Trophoblast cell (in vitro differentiated cells and primary cell): ENCODE results near the gene KCNJ5.

Source experiments
- DNase-seq, 2 donors: peaks; one replicate each; pipeline ENCODE4 v3.0.0-alpha.2; 2016
- H2AFZ ChIP-seq: 2 replicates; pipeline ENCODE4 v1.6.1; 2013; ENCODE audit warnings: low read length, moderate library complexity, mild to moderate bottlenecking; ENCODE audit not compliant: insufficient read depth, poor library complexity
- H2AK5ac ChIP-seq: 2 replicates; pipeline ENCODE4 v1.6.1; 2013; ENCODE audit warnings: mild to moderate bottlenecking, low read length
- H2BK120ac ChIP-seq: 2 replicates; pipeline ENCODE4 v1.6.1; 2013; ENCODE audit warnings: low read length, mild to moderate bottlenecking, moderate library complexity; ENCODE audit not compliant: insufficient read depth, poor library complexity
- H2BK12ac ChIP-seq: 2 replicates; pipeline ENCODE4 v1.6.1; 2013; ENCODE audit warnings: mild to moderate bottlenecking, low read length, moderate library complexity
- H2BK5ac ChIP-seq: 2 replicates; pipeline ENCODE4 v1.6.1; 2013; ENCODE audit warnings: low read length, low read depth, moderate library complexity, mild to moderate bottlenecking; ENCODE audit not compliant: poor library complexity
- H3K14ac ChIP-seq: 2 replicates; pipeline ENCODE4 v1.6.1; 2013; ENCODE audit warnings: mild to moderate bottlenecking, low read length
- H3K18ac ChIP-seq: 2 replicates; pipeline ENCODE4 v1.6.1; 2013; ENCODE audit warnings: mild to moderate bottlenecking, low read length
- H3K23ac ChIP-seq: 2 replicates; pipeline ENCODE4 v1.6.1; 2013; ENCODE audit warnings: low read length
- H3K27ac ChIP-seq: 2 replicates; pipeline ENCODE4 v1.5.1; 2013; ENCODE audit warnings: low read depth, mild to moderate bottlenecking, inconsistent platforms, low read length, moderate library complexity
- H3K27me3 ChIP-seq: 2 replicates; pipeline ENCODE4 v1.6.1; 2013; ENCODE audit warnings: inconsistent platforms, mild to moderate bottlenecking, low read length, moderate library complexity; ENCODE audit not compliant: insufficient read depth
- H3K36me3 ChIP-seq, 2 experiments: 1 replicate in 1 of 2; 2 replicates in 1 of 2; pipeline ENCODE4 v1.6.1; 2013; ENCODE audit warnings: low read length in 2 of 2, mild to moderate bottlenecking in 2 of 2, moderate library complexity in 1 of 2; ENCODE audit not compliant: insufficient read depth in 2 of 2, control insufficient read depth in 1 of 2
- H3K4ac ChIP-seq: 2 replicates; pipeline ENCODE4 v1.6.1; 2013; ENCODE audit warnings: low read depth, mild to moderate bottlenecking, low read length, moderate library complexity
- H3K4me1 ChIP-seq, 2 experiments: 1 replicate in 1 of 2; 2 replicates in 1 of 2; pipeline ENCODE4 v1.6.1; 2013; ENCODE audit warnings: low read length in 2 of 2, mild to moderate bottlenecking in 2 of 2, moderate library complexity in 1 of 2; ENCODE audit not compliant: insufficient read depth in 2 of 2, control insufficient read depth in 1 of 2
- H3K4me2 ChIP-seq: 2 replicates; pipeline ENCODE4 v1.6.1; 2013; ENCODE audit warnings: inconsistent platforms, mild to moderate bottlenecking, low read length, moderate library complexity
- H3K4me3 ChIP-seq: 2 replicates; pipeline ENCODE4 v1.5.1; 2013; ENCODE audit warnings: mild to moderate bottlenecking, low read depth, low read length, inconsistent platforms
- H3K79me1 ChIP-seq: one replicate; pipeline ENCODE4 v1.6.1; 2013; ENCODE audit warnings: low read length
- H3K79me2 ChIP-seq: 2 replicates; pipeline ENCODE4 v1.6.1; 2013; ENCODE audit warnings: low read length, mild to moderate bottlenecking; ENCODE audit not compliant: control insufficient read depth, insufficient read depth, poor library complexity
- H3K9ac ChIP-seq: 2 replicates; pipeline ENCODE4 v1.6.1; 2013; ENCODE audit warnings: mild to moderate bottlenecking, low read length
- H3K9me3 ChIP-seq: 2 replicates; pipeline ENCODE4 v1.6.1; 2013; ENCODE audit warnings: low read depth, mild to moderate bottlenecking, control low read depth, inconsistent platforms, low read length; ENCODE audit not compliant: insufficient read depth
- H4K12ac ChIP-seq: 2 replicates; pipeline ENCODE4 v1.6.1; 2013; ENCODE audit warnings: low read depth, mild to moderate bottlenecking, low read length, moderate library complexity
- H4K8ac ChIP-seq: 2 replicates; pipeline ENCODE4 v1.6.1; 2013; ENCODE audit warnings: low read depth, mild to moderate bottlenecking, low read length, moderate library complexity
- H4K91ac ChIP-seq: one replicate; pipeline ENCODE4 v1.6.1; 2013; ENCODE audit warnings: low read depth, mild to moderate bottlenecking, low read length, moderate library complexity
- WGBS: extraction: QIAGEN DNeasy Blood & Tissue Kit; methylation state at CpG from one replicate; pipeline ENCODE4 v1.1.7; 2013; ENCODE audit warnings: missing lambda C conversion rate; ENCODE audit not compliant: insufficient read length, insufficient coverage; ENCODE audit errors: extremely low coverage; 5-methylcytosine and 5-hydroxymethylcytosine counted together

KCNJ5 gene

DNA sequence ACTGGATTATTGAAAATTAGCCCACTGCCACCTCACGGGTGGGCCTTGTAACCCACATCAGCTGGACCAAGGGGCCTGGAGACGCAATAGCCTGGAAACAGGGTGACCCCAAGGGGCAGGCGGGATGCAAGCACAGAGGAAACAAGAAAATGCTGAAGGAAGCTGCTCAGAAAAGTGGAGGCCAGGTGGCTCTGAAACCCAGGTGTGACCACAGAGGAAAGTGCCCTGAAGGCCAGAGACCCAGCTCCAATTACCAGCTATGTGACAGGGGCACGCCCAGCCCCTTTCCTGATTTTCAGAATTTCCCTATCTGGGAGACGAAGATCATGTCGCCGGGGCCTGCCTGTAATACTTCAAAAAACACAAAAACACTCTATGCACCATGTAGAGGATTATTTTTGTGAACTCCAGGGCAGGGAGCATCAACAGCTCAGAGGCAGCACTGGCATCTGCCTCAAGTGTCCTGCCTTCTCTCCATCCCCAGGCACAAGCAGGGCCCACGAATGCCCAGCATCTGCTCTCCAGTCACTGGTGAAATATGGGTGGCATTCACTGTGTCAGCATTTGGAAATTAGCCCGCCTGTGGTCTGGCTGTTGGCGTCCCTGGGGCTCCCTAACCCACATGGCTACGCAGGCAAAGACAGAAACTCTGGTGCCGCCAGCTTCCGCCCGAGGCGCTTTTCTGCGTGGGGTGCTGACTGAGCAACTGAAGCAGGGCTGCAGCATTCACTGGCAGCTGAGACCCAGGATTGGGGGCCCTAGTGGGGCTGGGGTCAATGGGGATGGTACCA, 30.4 kb upstream of the KCNJ5 start:
- Histone ChIP-seq H3K36me3 (no peaks in the 10 kb centered on the region), H2AFZ (no peak overlapping the region), H2BK120ac (no peak overlapping the region), H2BK12ac (no peak overlapping the region), H3K23ac (no peak overlapping the region), H2AK5ac (no peak overlapping the region), H3K4me2 (no peak overlapping the region), H4K91ac (no peak overlapping the region), H3K4me3 (no peak overlapping the region), H3K79me1 (no peaks in the 10 kb centered on the region), H3K9ac (no peak overlapping the region), H2BK5ac (no peak overlapping the region), H4K12ac (no peak overlapping the region), H3K79me2 (no peaks in the 10 kb centered on the region), H4K8ac (no peak overlapping the region), H3K4me1 (no peaks in the 10 kb centered on the region), H3K14ac (no peak overlapping the region), H3K4ac (no peak overlapping the region), H3K27ac (no peak overlapping the region), H3K18ac (no peak overlapping the region), H3K27me3 (no peaks in the 10 kb centered on the region), H3K9me3 (peaks cover 3% of the 10 kb centered on the region)
- no CpG with 5 or more reads among the region's 16 CpGs for WGBS
- DNase-seq: peak; percentile 28 to 44

DNA sequence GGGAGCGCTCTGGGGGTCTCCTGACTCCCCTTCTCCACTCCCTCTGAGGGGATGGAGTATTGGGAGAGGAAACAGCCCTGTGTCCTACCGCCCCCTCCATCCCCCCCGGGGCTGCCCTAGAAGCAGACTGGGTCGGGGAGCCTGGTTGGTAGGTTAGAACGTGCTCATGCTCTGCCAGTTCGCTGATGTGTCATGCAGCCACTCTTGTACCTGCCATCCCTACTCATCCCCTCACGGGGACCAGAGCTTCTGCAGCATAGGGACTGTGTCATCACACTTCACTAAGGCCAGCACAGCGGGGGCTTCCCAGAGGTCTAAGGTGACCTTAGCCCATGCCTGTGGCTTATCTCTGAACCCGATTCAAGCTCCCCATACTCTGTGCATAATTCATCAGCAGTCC, 28.8 kb upstream of the KCNJ5 start:
- H3K4me3 ChIP-seq: no peak overlapping the region
- H3K27me3 ChIP-seq: no peaks in the 10 kb centered on the region
- no peak overlapping the region for H3K4ac ChIP-seq
- no peak overlapping the region for H3K18ac ChIP-seq
- H3K23ac ChIP-seq: no peak overlapping the region
- H3K4me1 ChIP-seq: no peaks in the 10 kb centered on the region
- H3K14ac ChIP-seq: no peak overlapping the region
- H4K12ac ChIP-seq: no peak overlapping the region
- H3K9ac ChIP-seq: no peak overlapping the region
- H3K9me3 ChIP-seq: peaks cover 4% of the 10 kb centered on the region
- DNase-seq: no peak
- no peak overlapping the region for H2AK5ac ChIP-seq
- no peak overlapping the region for H3K27ac ChIP-seq
- no peak overlapping the region for H2BK120ac ChIP-seq
- H3K79me2 ChIP-seq: no peaks in the 10 kb centered on the region
- no peak overlapping the region for H3K4me2 ChIP-seq
- H2BK12ac ChIP-seq: no peak overlapping the region
- H3K79me1 ChIP-seq: no peaks in the 10 kb centered on the region
- no peak overlapping the region for H2AFZ ChIP-seq
- no peak overlapping the region for H4K8ac ChIP-seq
- H3K36me3 ChIP-seq: no peaks in the 10 kb centered on the region
- H2BK5ac ChIP-seq: no peak overlapping the region
- WGBS: no CpG with 5 or more reads among the region's 9 CpGs
- no peak overlapping the region for H4K91ac ChIP-seq

- Histone ChIP-seq H2BK5ac (no peak overlapping the region), H3K18ac (no peak overlapping the region), H3K79me2 (no peaks in the 10 kb centered on the region), H3K9ac (no peak overlapping the region), H3K9me3 (peaks cover 5% of the 10 kb centered on the region), H4K91ac (no peak overlapping the region), H3K23ac (no peak overlapping the region), H4K12ac (no peak overlapping the region), H3K14ac (no peak overlapping the region), H3K4ac (no peak overlapping the region), H3K27ac (no peak overlapping the region), H2AFZ (no peak overlapping the region), H3K4me1 (no peaks in the 10 kb centered on the region), H2BK12ac (no peak overlapping the region), H3K36me3 (no peaks in the 10 kb centered on the region), H3K4me3 (no peak overlapping the region), H3K27me3 (no peaks in the 10 kb centered on the region), H3K79me1 (no peaks in the 10 kb centered on the region), H3K4me2 (no peak overlapping the region), H2BK120ac (no peak overlapping the region), H4K8ac (no peak overlapping the region), H2AK5ac (no peak overlapping the region)
- no peak for DNase-seq
- no CpG with 5 or more reads among the region's 4 CpGs for WGBS
Observed at GRCh38 chr11:128862908-128863660, 28.1 kb upstream of the KCNJ5 start.

GRCh38 chr11:128865490-128865889, 25.7 kb upstream of the KCNJ5 start:
- no CpG with 5 or more reads among the region's 1 CpG for WGBS
- no peak overlapping the region for H4K8ac ChIP-seq
- no peak overlapping the region for H2BK12ac ChIP-seq
- no peak overlapping the region for H3K4me3 ChIP-seq
- no peak overlapping the region for H3K9ac ChIP-seq
- no peak overlapping the region for H2BK120ac ChIP-seq
- no peak overlapping the region for H3K4me2 ChIP-seq
- no peak overlapping the region for H4K91ac ChIP-seq
- H3K4ac ChIP-seq: no peak overlapping the region
- no peak overlapping the region for H2AFZ ChIP-seq
- no peaks in the 10 kb centered on the region for H3K79me1 ChIP-seq
- H3K23ac ChIP-seq: no peak overlapping the region
- H2BK5ac ChIP-seq: no peak overlapping the region
- H3K4me1 ChIP-seq: no peaks in the 10 kb centered on the region
- no peak for DNase-seq
- peaks cover 8% of the 10 kb centered on the region for H3K9me3 ChIP-seq
- no peaks in the 10 kb centered on the region for H3K36me3 ChIP-seq
- H2AK5ac ChIP-seq: no peak overlapping the region
- no peaks in the 10 kb centered on the region for H3K79me2 ChIP-seq
- no peaks in the 10 kb centered on the region for H3K27me3 ChIP-seq
- H3K18ac ChIP-seq: no peak overlapping the region
- H4K12ac ChIP-seq: no peak overlapping the region
- H3K27ac ChIP-seq: no peak overlapping the region
- no peak overlapping the region for H3K14ac ChIP-seq
